Measurements from ENCODE around the gene SGMS2. TPM values are rescaled to one million over a fixed set of nuclear protein-coding genes. Genes with fewer than 3 reads are reported as not detected.

SGMS2 gene
- total and polyA plus RNA-seq, 2 of the 13 experiments (the other 11 are each of a cell fraction or from before 2014, with no cell fraction given), result 1.2 to 1.7 TPM

DNA sequence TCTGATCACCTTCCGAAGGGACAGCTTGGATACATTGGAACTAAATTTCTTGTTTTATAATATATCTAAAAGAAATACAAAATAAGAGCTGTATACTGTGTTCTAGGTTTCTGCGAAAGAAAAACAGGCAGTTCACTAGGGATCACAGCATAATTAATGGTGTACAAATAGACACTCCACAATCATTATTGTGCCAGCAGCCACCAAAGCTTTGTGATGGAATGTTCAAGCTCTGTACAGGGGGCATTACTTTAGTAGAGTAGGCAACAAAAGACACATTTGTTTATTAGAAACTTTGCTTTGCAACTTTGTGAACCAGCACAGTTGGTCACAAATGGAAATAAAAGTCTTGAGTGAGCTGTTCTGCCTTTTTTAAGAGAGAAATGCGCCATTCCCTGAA is 49.3 kb downstream of the SGMS2 start:
- no peaks in the 10 kb centered on the region for H3K27me3 ChIP-seq (ENCODE audit: control insufficient read depth in 1 of 2, insufficient read depth in 2 of 2, low read length in 2 of 2)
- no peak overlapping the region for H3K4me2 ChIP-seq (ENCODE audit: low read depth, low read length)
- peaks cover 14% of the 10 kb centered on the region for H3K4me1 ChIP-seq (ENCODE audit: insufficient read depth, low read length)
- H3K9ac ChIP-seq (ENCODE audit: insufficient read depth, low read depth, low read length), result no peak overlapping the region
- no peaks in the 10 kb centered on the region for H3K36me3 ChIP-seq (replicated peaks in 1 of 2; ENCODE audit: control insufficient read depth in 1 of 2, insufficient read depth in 2 of 2, low read length in 2 of 2)
- no TSS peak for BruUV-seq (replicated peaks)
- CTCF ChIA-PET (ENCODE audit: low intra/inter-chr PET ratio, low total read pairs), result no interaction called here
- ATAC-seq (no peak), DNase-seq (ENCODE audit: low spot score) (no peak), FAIRE-seq (no peak)
- 82% methylated on average over 3 of the region's 3 CpGs for WGBS (ENCODE audit: low lambda C conversion rate)
- POLR2A ChIA-PET, result no interaction called here
- no peak overlapping the region for H3K4me3 ChIP-seq (replicated peaks in 1 of 3; ENCODE audit: insufficient read depth in 1 of 3, low read depth in 2 of 3, low read length in 3 of 3)
- H2AFZ ChIP-seq (ENCODE audit: low read length), result no peak overlapping the region
- intact Hi-C loops (cut with micrococcal nuclease; ENCODE audit: unreplicated experiment), result no loop called here
- no peaks in the 10 kb centered on the region for H4K20me1 ChIP-seq (ENCODE audit: insufficient read depth, low read length)
- H3K9me3 ChIP-seq (ENCODE audit: low read length), result no peaks in the 10 kb centered on the region
- in situ Hi-C loops (cut with HindIII; ENCODE audit: extremely low pct_ligation_motif_present, low pct_unique_long_range_greater_than_20kb), result no loop called here
- no peaks in the 10 kb centered on the region for H3K79me2 ChIP-seq (ENCODE audit: insufficient read depth, low read length)
- no peak overlapping the region for H3K27ac ChIP-seq (ENCODE audit: extremely low read length, insufficient read depth, low read length)
- no peak for TF ChIP-seq MED13 (CRISPR knock-in tag; IDR thresholded peaks at IDR 0.05)
- no peak for TF ChIP-seq TCF7 (IDR thresholded peaks at IDR 0.05; ENCODE audit: low read depth)
- TF ChIP-seq, protein P1, sequence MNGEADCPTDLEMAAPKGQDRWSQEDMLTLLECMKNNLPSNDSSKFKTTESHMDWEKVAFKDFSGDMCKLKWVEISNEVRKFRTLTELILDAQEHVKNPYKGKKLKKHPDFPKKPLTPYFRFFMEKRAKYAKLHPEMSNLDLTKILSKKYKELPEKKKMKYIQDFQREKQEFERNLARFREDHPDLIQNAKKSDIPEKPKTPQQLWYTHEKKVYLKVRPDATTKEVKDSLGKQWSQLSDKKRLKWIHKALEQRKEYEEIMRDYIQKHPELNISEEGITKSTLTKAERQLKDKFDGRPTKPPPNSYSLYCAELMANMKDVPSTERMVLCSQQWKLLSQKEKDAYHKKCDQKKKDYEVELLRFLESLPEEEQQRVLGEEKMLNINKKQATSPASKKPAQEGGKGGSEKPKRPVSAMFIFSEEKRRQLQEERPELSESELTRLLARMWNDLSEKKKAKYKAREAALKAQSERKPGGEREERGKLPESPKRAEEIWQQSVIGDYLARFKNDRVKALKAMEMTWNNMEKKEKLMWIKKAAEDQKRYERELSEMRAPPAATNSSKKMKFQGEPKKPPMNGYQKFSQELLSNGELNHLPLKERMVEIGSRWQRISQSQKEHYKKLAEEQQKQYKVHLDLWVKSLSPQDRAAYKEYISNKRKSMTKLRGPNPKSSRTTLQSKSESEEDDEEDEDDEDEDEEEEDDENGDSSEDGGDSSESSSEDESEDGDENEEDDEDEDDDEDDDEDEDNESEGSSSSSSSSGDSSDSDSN (CRISPR knock-in tag; IDR thresholded peaks at IDR 0.05), result no peak
- TF ChIP-seq, protein P2, sequence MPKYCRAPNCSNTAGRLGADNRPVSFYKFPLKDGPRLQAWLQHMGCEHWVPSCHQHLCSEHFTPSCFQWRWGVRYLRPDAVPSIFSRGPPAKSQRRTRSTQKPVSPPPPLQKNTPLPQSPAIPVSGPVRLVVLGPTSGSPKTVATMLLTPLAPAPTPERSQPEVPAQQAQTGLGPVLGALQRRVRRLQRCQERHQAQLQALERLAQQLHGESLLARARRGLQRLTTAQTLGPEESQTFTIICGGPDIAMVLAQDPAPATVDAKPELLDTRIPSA (CRISPR knock-in tag; IDR thresholded peaks at IDR 0.05; ENCODE audit: borderline replicate concordance), result no peak
- TF ChIP-seq, protein P3, sequence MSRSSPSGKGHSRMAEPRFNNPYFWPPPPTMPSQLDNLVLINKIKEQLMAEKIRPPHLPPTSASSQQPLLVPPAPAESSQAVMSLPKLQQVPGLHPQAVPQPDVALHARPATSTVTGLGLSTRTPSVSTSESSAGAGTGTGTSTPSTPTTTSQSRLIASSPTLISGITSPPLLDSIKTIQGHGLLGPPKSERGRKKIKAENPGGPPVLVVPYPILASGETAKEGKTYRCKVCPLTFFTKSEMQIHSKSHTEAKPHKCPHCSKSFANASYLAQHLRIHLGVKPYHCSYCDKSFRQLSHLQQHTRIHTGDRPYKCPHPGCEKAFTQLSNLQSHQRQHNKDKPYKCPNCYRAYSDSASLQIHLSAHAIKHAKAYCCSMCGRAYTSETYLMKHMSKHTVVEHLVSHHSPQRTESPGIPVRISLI (CRISPR knock-in tag; IDR thresholded peaks at IDR 0.05; ENCODE audit: borderline replicate concordance), result no peak
- TF ChIP-seq ZNF644 (CRISPR knock-in tag; IDR thresholded peaks at IDR 0.05; ENCODE audit: low read depth), result no peak
- TF ChIP-seq, protein P4, sequence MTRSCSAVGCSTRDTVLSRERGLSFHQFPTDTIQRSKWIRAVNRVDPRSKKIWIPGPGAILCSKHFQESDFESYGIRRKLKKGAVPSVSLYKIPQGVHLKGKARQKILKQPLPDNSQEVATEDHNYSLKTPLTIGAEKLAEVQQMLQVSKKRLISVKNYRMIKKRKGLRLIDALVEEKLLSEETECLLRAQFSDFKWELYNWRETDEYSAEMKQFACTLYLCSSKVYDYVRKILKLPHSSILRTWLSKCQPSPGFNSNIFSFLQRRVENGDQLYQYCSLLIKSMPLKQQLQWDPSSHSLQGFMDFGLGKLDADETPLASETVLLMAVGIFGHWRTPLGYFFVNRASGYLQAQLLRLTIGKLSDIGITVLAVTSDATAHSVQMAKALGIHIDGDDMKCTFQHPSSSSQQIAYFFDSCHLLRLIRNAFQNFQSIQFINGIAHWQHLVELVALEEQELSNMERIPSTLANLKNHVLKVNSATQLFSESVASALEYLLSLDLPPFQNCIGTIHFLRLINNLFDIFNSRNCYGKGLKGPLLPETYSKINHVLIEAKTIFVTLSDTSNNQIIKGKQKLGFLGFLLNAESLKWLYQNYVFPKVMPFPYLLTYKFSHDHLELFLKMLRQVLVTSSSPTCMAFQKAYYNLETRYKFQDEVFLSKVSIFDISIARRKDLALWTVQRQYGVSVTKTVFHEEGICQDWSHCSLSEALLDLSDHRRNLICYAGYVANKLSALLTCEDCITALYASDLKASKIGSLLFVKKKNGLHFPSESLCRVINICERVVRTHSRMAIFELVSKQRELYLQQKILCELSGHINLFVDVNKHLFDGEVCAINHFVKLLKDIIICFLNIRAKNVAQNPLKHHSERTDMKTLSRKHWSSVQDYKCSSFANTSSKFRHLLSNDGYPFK (CRISPR knock-in tag; IDR thresholded peaks at IDR 0.05; ENCODE audit: borderline replicate concordance), result no peak
- TF ChIP-seq KAT8 (CRISPR knock-in tag; IDR thresholded peaks at IDR 0.05), result no peak
- TF ChIP-seq, protein P5, sequence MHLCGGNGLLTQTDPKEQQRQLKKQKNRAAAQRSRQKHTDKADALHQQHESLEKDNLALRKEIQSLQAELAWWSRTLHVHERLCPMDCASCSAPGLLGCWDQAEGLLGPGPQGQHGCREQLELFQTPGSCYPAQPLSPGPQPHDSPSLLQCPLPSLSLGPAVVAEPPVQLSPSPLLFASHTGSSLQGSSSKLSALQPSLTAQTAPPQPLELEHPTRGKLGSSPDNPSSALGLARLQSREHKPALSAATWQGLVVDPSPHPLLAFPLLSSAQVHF (CRISPR knock-in tag; IDR thresholded peaks at IDR 0.05), result no peak
- no peak for TF ChIP-seq ZNF577 (CRISPR knock-in tag; IDR thresholded peaks at IDR 0.05; ENCODE audit: borderline replicate concordance, low read depth)
- TF ChIP-seq, protein P6, sequence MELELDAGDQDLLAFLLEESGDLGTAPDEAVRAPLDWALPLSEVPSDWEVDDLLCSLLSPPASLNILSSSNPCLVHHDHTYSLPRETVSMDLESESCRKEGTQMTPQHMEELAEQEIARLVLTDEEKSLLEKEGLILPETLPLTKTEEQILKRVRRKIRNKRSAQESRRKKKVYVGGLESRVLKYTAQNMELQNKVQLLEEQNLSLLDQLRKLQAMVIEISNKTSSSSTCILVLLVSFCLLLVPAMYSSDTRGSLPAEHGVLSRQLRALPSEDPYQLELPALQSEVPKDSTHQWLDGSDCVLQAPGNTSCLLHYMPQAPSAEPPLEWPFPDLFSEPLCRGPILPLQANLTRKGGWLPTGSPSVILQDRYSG (CRISPR knock-in tag; IDR thresholded peaks at IDR 0.05), result no peak
- TF ChIP-seq SETDB1 (CRISPR knock-in tag; IDR thresholded peaks at IDR 0.05; ENCODE audit: borderline replicate concordance), result no peak
- TF ChIP-seq, protein P7, sequence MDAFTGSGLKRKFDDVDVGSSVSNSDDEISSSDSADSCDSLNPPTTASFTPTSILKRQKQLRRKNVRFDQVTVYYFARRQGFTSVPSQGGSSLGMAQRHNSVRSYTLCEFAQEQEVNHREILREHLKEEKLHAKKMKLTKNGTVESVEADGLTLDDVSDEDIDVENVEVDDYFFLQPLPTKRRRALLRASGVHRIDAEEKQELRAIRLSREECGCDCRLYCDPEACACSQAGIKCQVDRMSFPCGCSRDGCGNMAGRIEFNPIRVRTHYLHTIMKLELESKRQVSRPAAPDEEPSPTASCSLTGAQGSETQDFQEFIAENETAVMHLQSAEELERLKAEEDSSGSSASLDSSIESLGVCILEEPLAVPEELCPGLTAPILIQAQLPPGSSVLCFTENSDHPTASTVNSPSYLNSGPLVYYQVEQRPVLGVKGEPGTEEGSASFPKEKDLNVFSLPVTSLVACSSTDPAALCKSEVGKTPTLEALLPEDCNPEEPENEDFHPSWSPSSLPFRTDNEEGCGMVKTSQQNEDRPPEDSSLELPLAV (CRISPR knock-in tag; conservative IDR thresholded peaks at IDR 0.05; ENCODE audit: low read depth), result no peak
- TF ChIP-seq SKI (IDR thresholded peaks at IDR 0.05; ENCODE audit: partially characterized antibody), result no peak
